OCI-LY3 (cell line): ENCODE data around the gene NPHP4.

Experiments
- H2AFZ ChIP-seq: fragments of 200-600, 300-600 bp; shearing (Covaris generic); 2 replicates; pipeline ENCODE4 v1.6.0; 2014; ENCODE audit warnings: antibody characterized with exemption, low read depth, low read length
- H3K27ac ChIP-seq: fragments of 200-600, 300-600 bp; sonication (generic); 2 replicates; pipeline ENCODE4 v1.5.1; 2014; ENCODE audit warnings: mild to moderate bottlenecking, low read length, moderate library complexity, mixed read lengths
- H3K27me3 ChIP-seq: fragments of 200-600, 300-600 bp; sonication (generic); 2 replicates; pipeline ENCODE4 v1.6.1; 2014; ENCODE audit warnings: low read depth, low read length, mixed read lengths
- H3K36me3 ChIP-seq: fragments of 200-600, 300-600 bp; sonication (generic); replicated peaks from 2 replicates; pipeline ENCODE3; 2014; ENCODE audit warnings: low read depth, low read length, mixed read lengths
- H3K4me1 ChIP-seq: fragments of 300-600, 200-600 bp; sonication (generic); 2 replicates; pipeline ENCODE4 v1.6.1; 2014; ENCODE audit warnings: low read length, mixed read lengths
- H3K4me2 ChIP-seq: fragments of 200-600, 300-600 bp; sonication (generic); 2 replicates; pipeline ENCODE4 v1.6.1; 2014; ENCODE audit warnings: low read length, mixed read lengths
- H3K4me3 ChIP-seq: fragments of 300-600, 200-600 bp; sonication (generic); 2 replicates; pipeline ENCODE4 v1.5.1; 2014; ENCODE audit warnings: antibody characterized with exemption, mild to moderate bottlenecking, low read length, moderate library complexity
- H3K79me2 ChIP-seq: fragments of 300-600, 200-600 bp; shearing (Covaris generic); 2 replicates; pipeline ENCODE4 v1.6.1; 2014; ENCODE audit warnings: mild to moderate bottlenecking, low read length, mixed read lengths
- H3K9ac ChIP-seq: fragments of 300-600, 200-600 bp; shearing (Covaris generic); 2 replicates; pipeline ENCODE4 v1.6.0; 2014; ENCODE audit warnings: mild to moderate bottlenecking, low read length, moderate library complexity
- H3K9me3 ChIP-seq: fragments of 200-600, 300-600 bp; shearing (Covaris generic); 2 replicates; pipeline ENCODE4 v1.6.1; 2014; ENCODE audit warnings: low read length, mixed read lengths; ENCODE audit not compliant: insufficient read depth
- H4K20me1 ChIP-seq: fragments of 200-600, 300-600 bp; sonication (generic); 2 replicates; pipeline ENCODE4 v1.6.1; 2016; ENCODE audit warnings: low read length, mixed read lengths; ENCODE audit not compliant: insufficient read depth
- CTCF ChIP-seq: fragments of 200-600, 300-600 bp; sonication (generic); IDR thresholded peaks from 2 replicates; pipeline ENCODE4 v1.5.1; 2014; ENCODE audit warnings: antibody characterized with exemption, low read length, low read depth
- EZH2phosphoT487 ChIP-seq: fragments of 200-600 bp; shearing (Covaris generic); IDR thresholded peaks from 2 replicates; pipeline ENCODE4 v1.6.1; 2018; ENCODE audit warnings: antibody characterized with exemption, mixed run types, low read depth

The NPHP4 gene

GRCh38 chr1:5956022-5956830 lies 36.0 kb downstream of the NPHP4 start:
- TF ChIP-seq EZH2phosphoT487: no peak
- TF ChIP-seq CTCF: no peak
- Histone ChIP-seq H3K4me3 (no peak overlapping the region), H3K27me3 (no peaks in the 10 kb centered on the region), H3K36me3 (no peaks in the 10 kb centered on the region), H4K20me1 (no peaks in the 10 kb centered on the region), H2AFZ (no peak overlapping the region), H3K4me2 (no peak overlapping the region), H3K4me1 (no peaks in the 10 kb centered on the region), H3K9ac (no peak overlapping the region), H3K9me3 (no peaks in the 10 kb centered on the region), H3K27ac (no peak overlapping the region), H3K79me2 (no peaks in the 10 kb centered on the region)

- Histone ChIP-seq H3K79me2 (no peaks in the 10 kb centered on the region), H4K20me1 (no peaks in the 10 kb centered on the region), H3K4me2 (no peak overlapping the region), H3K9me3 (no peaks in the 10 kb centered on the region), H3K4me1 (no peaks in the 10 kb centered on the region), H3K36me3 (no peaks in the 10 kb centered on the region), H3K9ac (no peak overlapping the region), H3K27me3 (no peaks in the 10 kb centered on the region), H3K4me3 (no peak overlapping the region), H3K27ac (no peak overlapping the region), H2AFZ (no peak overlapping the region)
- TF ChIP-seq EZH2phosphoT487 (no peak), CTCF (no peak)
Observed at GRCh38 chr1:5955479-5955977, 36.7 kb downstream of the NPHP4 start.

GRCh38 chr1:5954964-5955363 lies 37.3 kb downstream of the NPHP4 start:
- Histone ChIP-seq H3K4me2 (no peak overlapping the region), H3K27me3 (no peaks in the 10 kb centered on the region), H3K36me3 (no peaks in the 10 kb centered on the region), H3K9ac (no peak overlapping the region), H3K9me3 (no peaks in the 10 kb centered on the region), H2AFZ (no peak overlapping the region), H4K20me1 (no peaks in the 10 kb centered on the region), H3K79me2 (no peaks in the 10 kb centered on the region), H3K4me1 (no peaks in the 10 kb centered on the region), H3K27ac (no peak overlapping the region), H3K4me3 (no peak overlapping the region)
- TF ChIP-seq CTCF (no peak), EZH2phosphoT487 (no peak)

- H3K79me2 ChIP-seq: no peaks in the 10 kb centered on the region
- H3K4me2 ChIP-seq: no peak overlapping the region
- no peaks in the 10 kb centered on the region for H3K36me3 ChIP-seq
- no peak overlapping the region for H3K4me3 ChIP-seq
- no peaks in the 10 kb centered on the region for H3K27me3 ChIP-seq
- no peak overlapping the region for H3K27ac ChIP-seq
- no peaks in the 10 kb centered on the region for H3K4me1 ChIP-seq
- TF ChIP-seq EZH2phosphoT487: no peak
- TF ChIP-seq CTCF: no peak
- no peak overlapping the region for H2AFZ ChIP-seq
- H3K9ac ChIP-seq: no peak overlapping the region
- H3K9me3 ChIP-seq: no peaks in the 10 kb centered on the region
- no peaks in the 10 kb centered on the region for H4K20me1 ChIP-seq
Observed at GRCh38 chr1:5953386-5953785, 38.8 kb downstream of the NPHP4 start.
